Hepatocyte (in vitro differentiated cells): ENCODE measurements around the gene LARP4B. TPM values are rescaled to one million over a fixed set of nuclear protein-coding genes. Genes with fewer than 3 reads are reported as not detected.

Source experiments
- DNase-seq: peaks from one replicate; pipeline ENCODE4 v3.0.0-alpha.2; 2016; ENCODE audit warnings: low spot score
- H2AFZ ChIP-seq: fragments of 200-600 bp; sonication (generic); 2 replicates; pipeline ENCODE4 v1.6.0; 2016; ENCODE audit warnings: antibody characterized with exemption, mild to moderate bottlenecking
- H3K27ac ChIP-seq: fragments of 200-600 bp; sonication (generic); 2 replicates; pipeline ENCODE4 v1.5.1; 2016; ENCODE audit warnings: mild to moderate bottlenecking
- H3K27me3 ChIP-seq: fragments of 200-600 bp; sonication (generic); 2 replicates; pipeline ENCODE4 v1.6.1; 2016
- H3K36me3 ChIP-seq: fragments of 200-600 bp; sonication (generic); replicated peaks from 2 replicates; pipeline ENCODE4 v1.5.1; 2016; ENCODE audit warnings: low read depth; ENCODE audit not compliant: insufficient read depth
- H3K4me1 ChIP-seq: fragments of 200-600 bp; sonication (generic); 2 replicates; pipeline ENCODE4 v1.5.1; 2016; ENCODE audit warnings: mild to moderate bottlenecking, moderate library complexity; ENCODE audit not compliant: insufficient read depth
- H3K4me2 ChIP-seq: fragments of 200-600 bp; sonication (generic); 2 replicates; pipeline ENCODE4 v1.6.0; 2016
- H3K4me3 ChIP-seq: fragments of 200-600 bp; sonication (generic); 2 replicates; pipeline ENCODE4 v1.5.1; 2016; ENCODE audit warnings: mild to moderate bottlenecking
- H3K79me2 ChIP-seq: fragments of 200-600 bp; sonication (generic); 2 replicates; pipeline ENCODE4 v1.6.0; 2017; ENCODE audit warnings: mild to moderate bottlenecking
- H3K9me2 ChIP-seq: fragments of 200-600 bp; sonication (generic); replicated peaks from 2 replicates; pipeline ENCODE4 v1.6.0; 2017; ENCODE audit warnings: mild to moderate bottlenecking; ENCODE audit not compliant: insufficient read depth
- H3K9me3 ChIP-seq: fragments of 200-600 bp; sonication (generic); 2 replicates; pipeline ENCODE4 v1.5.1; 2016; ENCODE audit warnings: low read depth, mild to moderate bottlenecking
- H4K20me1 ChIP-seq: fragments of 200-600 bp; sonication (generic); 2 replicates; pipeline ENCODE4 v1.6.0; 2016; ENCODE audit warnings: mild to moderate bottlenecking; ENCODE audit not compliant: insufficient read depth, poor library complexity, severe bottlenecking
- CTCF ChIP-seq: fragments of 200-600 bp; sonication (generic); IDR thresholded peaks from 2 replicates; pipeline ENCODE4 v1.5.1; 2016; ENCODE audit warnings: antibody characterized with exemption, mild to moderate bottlenecking; ENCODE audit not compliant: poor library complexity
- EZH2 ChIP-seq: fragments of 200-600 bp; sonication (generic); IDR thresholded peaks from 2 replicates; pipeline ENCODE4 v1.6.1; 2016; ENCODE audit warnings: antibody characterized with exemption, mild to moderate bottlenecking, borderline replicate concordance
- EZH2phosphoT487 ChIP-seq: fragments of 200-600 bp; sonication (generic); IDR thresholded peaks from one replicate; pipeline ENCODE4 v1.6.1; 2018; ENCODE audit warnings: antibody characterized with exemption, mild to moderate bottlenecking, low read depth, moderate library complexity; ENCODE audit not compliant: unreplicated experiment, severe bottlenecking
- WGBS: methylation state at CpG from one replicate; pipeline ENCODE4 v1.1.6; 2016; ENCODE audit warnings: low lambda C conversion rate; ENCODE audit errors: missing lambda C conversion rate; 5-methylcytosine and 5-hydroxymethylcytosine counted together
- polyA plus RNA-seq: library from polyadenylated mRNA; unstranded; fragments of >200 nt; fragmentation: Nextera tagmentation; extraction: Ambion mirVana; gene quantifications from 2 replicates; pipeline ENCODE4 v1.2.1, GENCODE V29; 2016
- total RNA-seq: library from RNA; depleted of rRNA; stranded (reverse); fragments of >200 nt; gene quantifications from 2 replicates; pipeline ENCODE4 v1.2.3, GENCODE V29; 2014

Gene LARP4B
- total and polyA plus RNA-seq, 2 experiments from 2014 or later = 28.4 to 43.4 TPM

- Histone ChIP-seq H3K27me3 (no peaks in the 10 kb centered on the region), H3K4me1 (no peaks in the 10 kb centered on the region), H3K36me3 (no peaks in the 10 kb centered on the region), H3K27ac (no peak overlapping the region), H3K4me3 (no peak overlapping the region), H3K4me2 (no peak overlapping the region), H3K9me2 (no peaks in the 10 kb centered on the region), H3K9me3 (no peaks in the 10 kb centered on the region), H3K79me2 (no peaks in the 10 kb centered on the region), H4K20me1 (no peaks in the 10 kb centered on the region), H2AFZ (no peak overlapping the region)
- DNase-seq = no peak
- WGBS = 77% methylated on average over 27 of the region's 27 CpGs
- TF ChIP-seq EZH2 (no peak), EZH2phosphoT487 (no peak)
Measured at GRCh38 chr10:778626-779330, 152.7 kb downstream of the LARP4B start.

- H3K9me3 ChIP-seq = no peaks in the 10 kb centered on the region
- DNase-seq = no peak
- no peak overlapping the region for H3K4me2 ChIP-seq
- no peak overlapping the region for H3K4me3 ChIP-seq
- no peaks in the 10 kb centered on the region for H3K79me2 ChIP-seq
- H3K36me3 ChIP-seq = no peaks in the 10 kb centered on the region
- H2AFZ ChIP-seq = no peak overlapping the region
- H4K20me1 ChIP-seq = no peaks in the 10 kb centered on the region
- H3K9me2 ChIP-seq = no peaks in the 10 kb centered on the region
- WGBS = 90% methylated on average over 14 of the region's 16 CpGs
- no peaks in the 10 kb centered on the region for H3K27me3 ChIP-seq
- H3K4me1 ChIP-seq = no peaks in the 10 kb centered on the region
- no peak for TF ChIP-seq EZH2phosphoT487
- TF ChIP-seq CTCF = no peak
- no peak for TF ChIP-seq EZH2
- H3K27ac ChIP-seq = no peak overlapping the region
Measured at GRCh38 chr10:777913-778479, 153.5 kb downstream of the LARP4B start.

GRCh38 chr10:776772-777171 lies 154.7 kb downstream of the LARP4B start:
- H3K4me1 ChIP-seq = no peaks in the 10 kb centered on the region
- H3K9me3 ChIP-seq = no peaks in the 10 kb centered on the region
- H3K9me2 ChIP-seq = no peaks in the 10 kb centered on the region
- no peaks in the 10 kb centered on the region for H3K27me3 ChIP-seq
- H3K36me3 ChIP-seq = no peaks in the 10 kb centered on the region
- 91% methylated on average over 17 of the region's 17 CpGs for WGBS
- H2AFZ ChIP-seq = no peak overlapping the region
- no peak overlapping the region for H3K4me2 ChIP-seq
- no peak overlapping the region for H3K27ac ChIP-seq
- no peaks in the 10 kb centered on the region for H3K79me2 ChIP-seq
- H4K20me1 ChIP-seq = no peaks in the 10 kb centered on the region
- no peak for DNase-seq
- TF ChIP-seq CTCF (no peak), EZH2 (no peak), EZH2phosphoT487 (no peak)
- no peak overlapping the region for H3K4me3 ChIP-seq

- Histone ChIP-seq H3K4me1 (no peaks in the 10 kb centered on the region), H3K4me2 (no peak overlapping the region), H3K79me2 (no peaks in the 10 kb centered on the region), H3K36me3 (no peaks in the 10 kb centered on the region), H4K20me1 (no peaks in the 10 kb centered on the region), H3K4me3 (no peak overlapping the region), H3K9me3 (no peaks in the 10 kb centered on the region), H2AFZ (no peak overlapping the region), H3K27me3 (no peaks in the 10 kb centered on the region), H3K9me2 (no peaks in the 10 kb centered on the region), H3K27ac (no peak overlapping the region)
- no peak for DNase-seq
- WGBS = 90% methylated on average over 38 of the region's 38 CpGs
- TF ChIP-seq EZH2phosphoT487 = no peak
- TF ChIP-seq CTCF = no peak
- TF ChIP-seq EZH2 = no peak
Measured at GRCh38 chr10:775245-776075, 156.0 kb downstream of the LARP4B start.
